H1 (cell line): ENCODE results near the gene ADCY5. TPM values are rescaled to one million over a fixed set of nuclear protein-coding genes. Genes with fewer than 3 reads are reported as not detected.

Experiments used
- ATF2 ChIP-seq: IDR thresholded peaks from 2 replicates; pipeline ENCODE4 v1.6.1; 2012; ENCODE audit warnings: low read length, inconsistent platforms
- CTBP2 ChIP-seq: IDR thresholded peaks from 2 replicates; pipeline ENCODE4 v1.7.0; 2011; ENCODE audit warnings: borderline replicate concordance, mild to moderate bottlenecking, moderate library complexity, mixed read lengths, low read length; ENCODE audit not compliant: insufficient read depth, insufficient read length
- FOSL1 ChIP-seq: IDR thresholded peaks from 2 replicates; pipeline ENCODE4 v1.6.1; 2011; ENCODE audit warnings: mild to moderate bottlenecking, low read depth, low read length, moderate library complexity; ENCODE audit not compliant: insufficient read depth
- GTF2F1 ChIP-seq: IDR thresholded peaks from 2 replicates; pipeline ENCODE4 v1.6.1; 2012; ENCODE audit warnings: low read depth, low read length, improper control_type of control experiment, borderline replicate concordance
- TCF12 ChIP-seq: IDR thresholded peaks from 2 replicates; pipeline ENCODE4 v1.6.1; 2011; ENCODE audit warnings: low read depth, mild to moderate bottlenecking, low read length
- ZNF274 ChIP-seq: IDR thresholded peaks from 2 replicates; pipeline ENCODE4 v1.7.0; 2012; ENCODE audit warnings: low read length, borderline replicate concordance; ENCODE audit errors: extremely low read depth
- polyA plus RNA-seq, 7 experiments: library from polyadenylated mRNA; depleted of rRNA in 3 of 7; stranded (reverse) in 5 of 7; unstranded in 2 of 7; fragments of >200 nt in 5 of 7; fragments of 200-250 nt in 2 of 7; gene quantifications; 1 replicate in 5 of 7; 2 replicates in 1 of 7; 4 replicates in 1 of 7; pipeline versions ENCODE4 v1.2.1 to v1.2.3, GENCODE V29; 2011 to 2013; ENCODE audit warnings: missing spikeins in 2 of 7, mixed read lengths in 2 of 7
- total RNA-seq: library from RNA; stranded (reverse); fragmentation: NEBNext Ultra II Directional; extraction: Animal tissue kit (Norgen Biotek cat#: 25700); gene quantifications from 2 replicates; pipeline ENCODE4 v1.2.1, GENCODE V29; 2021

The ADCY5 gene
- total and polyA plus RNA-seq, 2 of the 8 experiments (the other 6 are each of a cell fraction or from before 2014, with no cell fraction given) = 18.9 to 40.8 TPM

GRCh38 chr3:123310186-123310585, 138.7 kb downstream of the ADCY5 start (continued):
- TF ChIP-seq ATF2 (no peak), ZNF274 (no peak), FOSL1 (no peak), CTBP2 (no peak), GTF2F1 (no peak), TCF12 (no peak)
- TF ChIP-seq, all 59 proteins: peak for 0
